IPS DF 19.7 (cell line): ENCODE data around the gene URM1.

ENCODE experiments used
- DNase-seq: peaks from one replicate; pipeline ENCODE4 v3.0.0-alpha.2; 2013; ENCODE audit warnings: low read depth, low spot score

Gene URM1

DNA sequence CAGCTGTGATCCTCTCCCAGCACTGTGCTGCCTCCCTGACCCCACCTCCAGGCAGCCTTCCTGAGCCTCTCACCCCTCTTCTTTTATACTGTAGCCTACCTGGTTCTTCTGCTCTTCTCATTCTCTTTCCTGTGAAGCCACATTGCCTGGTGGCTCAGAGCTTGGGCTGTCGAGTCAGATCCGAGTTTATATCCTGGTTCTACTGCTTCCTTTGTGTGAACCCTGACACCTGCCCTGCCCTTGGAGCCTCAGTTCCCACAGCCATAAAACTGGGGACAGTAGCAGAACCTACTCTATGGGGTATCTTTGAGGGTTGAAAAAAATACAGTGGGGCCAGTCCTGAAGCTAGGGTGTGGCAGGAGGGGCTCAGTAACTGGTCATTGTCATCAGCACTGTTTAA, 22.0 kb upstream of the URM1 start:
- no peak for DNase-seq

DNA sequence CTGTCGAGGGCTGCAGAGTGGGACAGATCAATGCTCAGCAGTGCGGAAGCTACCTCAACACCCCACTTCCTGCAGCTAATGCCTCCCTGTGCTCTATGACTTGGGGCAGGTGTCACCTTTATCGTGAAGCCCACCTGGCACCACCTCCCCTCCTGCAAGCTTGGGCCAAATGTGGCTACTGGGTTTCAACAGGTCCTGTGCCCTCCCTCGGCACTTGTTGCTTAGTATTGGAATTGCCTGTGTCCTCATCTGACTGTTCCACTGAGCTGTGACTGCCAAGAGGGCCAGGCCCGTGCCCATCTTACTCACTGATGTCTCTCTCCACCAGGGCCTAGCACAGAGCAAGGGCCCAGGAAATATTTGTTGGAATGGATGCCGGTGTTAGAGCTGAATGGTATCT, 21.4 kb upstream of the URM1 start:
- no peak for DNase-seq

DNA sequence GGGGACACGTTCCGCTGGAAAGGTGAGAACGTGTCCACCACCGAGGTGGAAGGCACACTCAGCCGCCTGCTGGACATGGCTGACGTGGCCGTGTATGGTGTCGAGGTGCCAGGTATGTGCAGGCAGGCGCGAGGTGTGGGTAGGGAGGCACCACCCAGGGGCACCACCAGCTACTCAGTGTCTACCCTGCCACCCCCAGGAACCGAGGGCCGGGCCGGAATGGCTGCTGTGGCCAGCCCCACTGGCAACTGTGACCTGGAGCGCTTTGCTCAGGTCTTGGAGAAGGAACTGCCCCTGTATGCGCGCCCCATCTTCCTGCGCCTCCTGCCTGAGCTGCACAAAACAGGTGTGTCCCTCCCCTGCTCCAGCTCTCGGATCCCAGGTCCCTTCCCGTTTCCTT, 15.7 kb upstream of the URM1 start:
- no peak for DNase-seq

DNA sequence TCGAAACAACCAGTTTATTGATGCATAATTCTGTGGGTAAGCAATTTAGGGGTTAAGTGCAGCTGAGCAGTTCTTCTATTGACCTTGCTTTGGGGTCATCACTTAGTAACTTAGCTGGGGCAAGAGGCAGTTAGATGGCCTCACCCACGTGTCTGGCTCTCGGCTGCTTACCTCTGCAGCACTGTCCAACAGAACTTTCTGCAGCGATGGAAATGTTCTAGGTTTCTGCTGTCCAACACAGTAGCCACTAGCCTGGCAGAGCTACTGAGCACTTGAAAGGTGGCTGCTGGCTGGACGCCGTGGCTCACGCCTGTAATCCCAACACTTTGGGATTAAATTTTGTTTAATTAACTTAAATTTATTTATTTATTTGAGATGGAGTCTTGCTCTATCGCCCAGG, 13.1 kb upstream of the URM1 start:
- DNase-seq, result no peak

DNA sequence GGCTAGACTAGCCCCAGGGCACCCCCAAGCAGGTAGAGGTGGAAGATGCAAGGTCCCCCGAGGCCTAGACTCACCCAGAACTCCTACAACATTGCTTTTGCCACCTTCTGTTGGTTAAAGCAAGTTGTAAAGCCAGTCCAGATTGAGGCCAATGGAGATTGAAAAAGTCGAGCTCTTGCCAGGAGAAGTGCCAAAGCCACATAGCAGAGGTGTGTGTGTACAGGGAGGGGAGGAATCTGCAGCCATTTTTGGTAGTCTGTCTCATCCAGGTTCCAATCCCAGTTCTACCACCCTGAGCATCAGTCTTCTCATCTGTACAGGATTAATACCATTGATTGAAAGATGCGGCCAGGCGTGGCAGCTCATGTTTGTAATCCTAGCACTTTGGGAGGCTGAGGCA, 12.3 kb upstream of the URM1 start:
- DNase-seq, result no peak

DNA sequence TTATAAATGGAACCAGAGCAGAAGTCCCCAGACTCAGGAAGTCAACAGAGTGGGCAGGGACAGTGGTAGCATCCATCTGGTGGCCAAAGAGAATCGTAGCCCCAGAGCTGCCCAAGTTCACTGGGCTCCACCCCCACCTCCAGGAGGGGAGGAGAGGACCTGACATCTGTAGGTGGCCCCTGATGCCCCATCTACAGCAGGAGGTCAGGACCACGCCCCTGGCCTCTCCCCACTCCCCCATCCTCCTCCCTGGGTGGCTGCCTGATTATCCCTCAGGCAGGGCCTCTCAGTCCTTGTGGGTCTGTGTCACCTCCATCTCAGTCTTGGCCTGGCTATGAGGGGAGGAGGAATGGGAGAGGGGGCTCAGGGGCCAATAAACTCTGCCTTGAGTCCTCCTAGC, 10.3 kb upstream of the URM1 start:
- DNase-seq, result no peak

DNA sequence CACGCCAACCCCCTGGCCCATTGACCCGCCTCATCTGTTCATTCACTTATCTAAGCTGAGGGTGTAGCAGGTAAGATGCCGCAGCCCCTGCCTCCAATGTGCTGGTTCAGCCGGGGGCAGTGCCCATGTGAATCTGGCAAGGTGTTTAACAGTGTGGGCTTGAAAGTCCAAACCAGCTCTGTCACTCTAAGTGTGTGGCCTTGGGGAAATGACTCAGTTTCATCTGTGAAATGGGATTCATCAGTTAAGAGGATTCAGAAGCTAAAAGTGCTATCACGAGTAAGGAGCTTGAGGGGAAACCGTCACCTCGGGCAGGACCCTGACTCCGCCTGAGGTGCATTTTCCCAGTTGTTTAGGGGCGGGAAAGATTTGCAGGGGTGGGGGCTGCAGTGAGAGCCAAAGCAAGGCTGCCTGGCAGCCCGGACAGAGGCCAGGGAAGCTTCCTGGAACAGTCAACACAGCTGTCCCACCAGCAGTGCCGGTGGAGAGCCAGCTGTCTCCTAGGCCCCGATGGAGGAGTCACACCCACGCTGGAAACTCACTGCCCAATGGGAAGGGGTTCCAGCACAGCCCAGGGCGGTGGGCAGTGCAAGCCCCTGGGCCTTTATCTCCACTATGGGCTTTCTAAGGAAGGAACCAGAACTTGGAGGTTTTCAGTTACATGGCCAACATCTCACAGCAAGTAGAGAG, 9.7 kb upstream of the URM1 start:
- DNase-seq, result no peak

DNA sequence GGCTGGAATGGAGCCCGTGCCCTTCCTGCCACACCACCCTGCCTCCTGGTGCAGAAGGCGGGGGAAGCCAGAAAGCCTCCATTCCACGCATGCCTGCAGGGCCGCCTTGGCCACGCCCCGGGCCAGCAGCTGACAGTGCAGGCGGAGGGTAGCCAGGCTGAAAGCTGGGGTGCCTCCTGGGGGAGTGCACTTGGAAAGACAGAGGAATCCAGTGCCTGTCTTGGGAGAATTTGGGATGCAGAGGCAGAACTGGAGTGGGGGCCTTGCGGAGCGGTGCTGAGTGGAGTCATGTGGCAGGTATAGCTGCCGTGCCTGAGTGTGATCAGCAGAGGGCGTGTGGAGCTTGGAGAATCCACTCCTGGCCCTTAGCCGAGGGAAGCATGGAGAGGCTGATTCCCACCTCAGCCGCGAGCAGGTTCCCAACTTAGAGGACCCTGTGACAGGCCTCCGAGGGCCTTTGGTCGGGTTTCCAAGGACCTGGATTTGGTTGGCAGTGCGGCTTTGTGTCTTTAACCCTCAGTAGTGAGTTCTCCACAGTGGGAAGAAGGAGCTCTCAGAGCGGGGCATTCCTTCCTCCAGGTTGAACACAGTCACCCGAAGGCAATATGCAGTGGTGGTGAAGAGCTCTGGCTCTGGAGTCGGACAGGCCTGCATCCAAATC, 9.1 kb upstream of the URM1 start:
- no peak for DNase-seq

DNA sequence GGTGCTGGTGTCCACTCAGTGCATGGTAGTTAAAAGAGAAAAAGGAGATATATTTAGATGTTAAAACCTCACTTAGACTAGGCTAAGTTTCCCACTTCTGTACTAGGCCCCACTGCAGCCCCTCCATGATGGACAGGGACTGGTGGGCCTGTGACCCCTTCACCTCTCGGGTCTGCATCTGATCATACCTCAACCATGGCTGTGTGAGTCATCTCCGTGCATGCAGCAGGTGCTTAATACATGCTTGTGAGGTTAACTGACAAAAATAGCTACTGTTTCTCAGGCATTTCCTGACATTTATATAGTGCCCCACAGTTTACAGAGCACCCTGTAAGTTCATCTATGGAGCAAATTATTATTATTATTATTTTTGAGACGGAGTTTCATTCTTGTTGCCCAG, 8.4 kb upstream of the URM1 start:
- no peak for DNase-seq

DNA sequence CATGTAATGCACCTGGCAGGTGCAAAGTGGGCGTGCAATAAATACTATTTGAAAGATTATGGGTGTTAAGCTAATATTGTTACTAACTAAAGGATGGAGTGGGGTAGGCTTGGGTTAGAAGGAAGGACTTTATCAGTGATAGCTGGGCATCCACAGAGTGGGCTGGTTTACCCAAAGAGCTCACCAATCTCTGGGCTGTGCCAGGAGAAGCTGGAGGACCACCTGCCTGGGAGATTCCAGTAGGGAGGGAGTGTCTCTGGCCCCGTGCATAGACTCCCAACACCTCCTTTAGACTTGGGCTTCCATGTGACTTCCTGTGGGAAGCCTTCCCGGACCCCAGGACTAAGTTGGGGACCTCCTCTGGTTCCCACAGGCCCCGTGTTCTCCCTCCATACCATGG, 5.6 kb upstream of the URM1 start:
- no peak for DNase-seq

DNA sequence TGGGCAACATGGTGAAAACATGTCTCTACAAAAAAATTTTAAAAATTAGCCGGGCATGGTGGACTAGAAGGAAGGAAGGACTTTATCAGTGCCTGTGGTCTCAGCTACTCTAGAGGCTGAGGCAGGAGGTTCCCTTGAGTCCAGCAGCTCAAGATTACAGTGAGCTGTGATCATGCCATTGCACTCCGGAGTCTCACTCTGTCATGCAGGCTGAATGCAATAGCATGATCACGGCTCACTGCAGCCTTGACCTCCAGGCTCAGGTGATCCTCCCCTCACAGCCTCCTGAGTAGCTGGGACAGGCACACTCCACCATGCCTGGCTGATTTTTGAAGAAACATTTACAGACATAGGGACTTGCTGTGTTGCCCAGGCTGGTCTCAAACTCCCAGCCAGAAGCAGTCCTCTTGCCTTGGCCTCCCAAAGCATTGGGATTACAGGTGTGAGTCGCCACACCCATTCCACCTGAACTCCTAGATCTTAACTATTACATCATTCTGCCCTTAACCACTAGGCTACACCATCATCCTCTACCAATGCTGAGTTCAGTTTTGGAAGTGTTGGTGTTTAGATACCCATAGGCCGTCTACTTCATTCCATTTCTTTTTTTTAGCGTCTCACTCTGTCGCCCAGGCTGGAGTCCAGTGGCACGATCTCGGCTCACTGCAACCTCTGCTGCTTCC, 2.0 kb upstream of the URM1 start:
- DNase-seq, result no peak

DNA sequence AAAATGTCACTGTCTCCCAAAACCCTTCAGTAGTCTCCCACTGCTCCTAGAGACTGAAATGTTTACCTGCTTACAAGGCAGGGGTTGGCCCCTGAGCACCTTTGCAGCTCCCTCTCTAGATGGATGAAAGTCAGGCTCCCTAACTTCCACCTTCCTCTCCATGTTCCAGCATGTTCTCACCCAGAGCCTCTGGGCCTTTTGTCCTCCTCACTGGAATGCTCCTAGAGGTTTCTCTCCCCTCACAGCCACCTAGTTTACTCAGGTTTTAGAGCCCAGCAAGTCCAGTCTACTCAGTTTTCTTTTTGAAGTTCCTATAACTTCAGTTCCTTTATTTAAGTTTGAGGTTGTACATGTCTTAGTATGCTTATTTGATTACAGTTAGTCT, 815 bp upstream of the URM1 start:
- no peak for DNase-seq

DNA sequence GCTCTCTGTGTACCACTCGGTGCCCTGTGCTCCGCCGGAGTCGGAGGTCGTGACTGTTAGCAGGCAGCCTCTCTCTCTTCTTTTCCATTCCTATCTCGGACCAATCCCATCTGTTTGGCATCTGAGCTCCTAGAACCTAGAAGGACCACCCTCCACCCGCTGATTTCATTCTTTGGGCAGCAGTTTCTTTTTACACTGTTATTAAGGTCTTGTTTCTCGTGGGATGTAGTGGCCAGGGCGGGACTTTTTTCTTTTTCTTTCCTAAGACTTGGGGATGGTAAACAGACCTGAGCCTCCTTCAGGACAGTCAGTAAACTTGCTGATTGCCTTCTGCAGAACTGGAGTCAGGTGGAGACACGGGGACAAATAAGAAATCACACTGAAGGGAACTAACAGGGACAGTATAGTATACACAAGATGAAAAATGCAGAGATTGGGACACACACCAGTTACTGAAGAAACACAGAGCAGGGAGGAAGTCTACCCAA, 500 bp downstream of the URM1 start:
- no peak for DNase-seq

DNA sequence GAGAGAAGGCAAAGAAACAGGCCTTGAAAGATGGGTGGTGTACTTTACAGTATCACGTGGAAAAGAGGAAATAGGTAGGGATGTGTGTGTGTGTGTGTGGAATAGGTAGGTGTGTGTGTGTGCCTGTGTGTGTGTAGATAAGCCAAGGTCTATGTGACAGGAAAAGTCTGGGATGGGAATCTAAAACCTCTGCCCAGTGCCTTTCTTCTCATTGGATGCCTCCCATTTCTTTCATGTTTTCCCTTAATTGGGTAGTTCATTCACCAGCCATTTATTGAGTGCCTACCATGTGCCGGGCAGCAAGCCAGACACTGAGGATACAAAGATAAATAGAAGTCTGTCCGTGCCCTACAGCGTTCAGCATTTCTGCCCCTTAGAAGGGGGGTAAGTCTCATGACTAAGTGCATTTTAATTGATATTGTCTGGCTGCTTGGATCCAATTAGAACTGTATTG, 1.0 kb downstream of the URM1 start:
- DNase-seq, result no peak

DNA sequence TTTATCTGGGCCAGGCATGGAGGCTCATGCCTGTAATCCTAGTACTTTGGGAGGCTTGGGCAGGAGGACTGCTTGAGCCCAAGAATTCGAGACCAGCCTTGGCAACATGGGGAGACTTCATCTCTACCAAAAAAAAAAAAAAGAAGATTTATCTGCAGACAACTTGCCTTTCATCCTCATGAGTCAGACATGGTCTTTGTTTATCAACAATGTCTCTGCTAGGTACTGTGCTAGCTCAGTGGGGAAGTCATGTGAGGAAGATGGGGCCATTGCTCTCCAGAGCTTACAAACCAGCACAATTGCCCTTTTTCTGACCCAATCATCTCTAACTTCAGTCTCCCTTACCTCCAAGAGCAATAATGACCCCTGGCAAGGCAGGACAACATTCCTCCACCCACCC, 1.6 kb downstream of the URM1 start:
- no peak for DNase-seq

DNA sequence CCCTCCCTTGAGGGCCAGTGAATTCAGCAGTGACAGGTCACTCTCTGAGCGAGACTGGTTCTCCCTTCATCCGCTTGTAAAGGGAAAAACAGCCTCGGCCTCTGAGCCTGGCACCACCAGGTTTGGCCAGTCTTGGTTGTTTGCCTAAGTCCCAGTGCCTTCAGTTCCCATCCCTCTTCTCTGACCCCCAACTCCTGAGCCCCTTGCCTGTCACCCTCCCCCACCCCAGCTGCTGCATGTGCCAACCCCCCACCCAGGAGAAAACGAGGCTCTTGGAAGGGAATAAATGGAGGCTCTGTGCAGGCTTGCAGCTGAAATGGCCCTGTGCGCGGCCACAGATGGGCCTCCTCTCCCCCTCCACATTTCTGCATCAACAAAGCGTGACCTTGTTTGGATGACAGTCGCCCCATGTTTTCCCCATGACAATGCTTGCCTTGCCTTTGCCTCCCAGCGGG, 3.1 kb downstream of the URM1 start:
- no peak for DNase-seq

DNA sequence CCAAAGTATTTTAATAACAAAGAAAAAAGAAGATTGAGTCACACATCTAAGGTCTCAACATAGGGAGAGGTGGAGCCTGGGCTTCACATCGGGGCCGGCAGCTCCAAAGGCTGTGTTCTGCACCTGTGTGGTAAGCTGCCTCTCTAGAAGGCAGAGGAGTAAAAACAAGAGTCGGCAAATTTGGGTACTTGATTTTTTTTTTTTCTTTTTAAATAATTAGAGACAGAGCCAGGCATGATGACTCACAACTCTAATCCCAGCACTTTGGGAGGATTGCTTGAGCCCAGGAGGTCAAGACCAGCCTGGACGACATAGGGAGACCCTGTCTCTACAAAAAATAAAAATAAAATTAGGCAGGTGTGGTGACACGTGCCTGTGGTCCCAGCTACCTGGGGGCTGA, 4.7 kb downstream of the URM1 start:
- no peak for DNase-seq

DNA sequence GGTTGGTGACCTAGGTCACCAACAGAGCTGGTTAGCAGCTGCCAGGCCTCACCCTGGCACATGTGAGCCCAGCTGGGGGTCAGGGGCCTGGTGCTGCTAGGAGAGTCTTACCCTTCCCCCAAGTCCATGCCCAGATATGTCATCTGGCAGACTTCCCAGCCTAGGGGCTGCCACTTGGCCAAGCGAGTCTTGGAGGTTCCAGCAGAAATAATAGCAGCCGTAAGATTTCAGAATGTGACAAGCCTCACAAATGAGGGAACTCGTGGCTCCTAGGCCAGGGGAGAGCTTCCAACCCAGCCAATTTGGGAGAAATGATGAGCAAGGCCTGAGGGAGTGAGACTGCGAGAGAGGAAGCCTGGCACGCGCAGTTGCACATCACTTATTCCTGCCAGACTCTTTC, 11.1 kb downstream of the URM1 start:
- no peak for DNase-seq

DNA sequence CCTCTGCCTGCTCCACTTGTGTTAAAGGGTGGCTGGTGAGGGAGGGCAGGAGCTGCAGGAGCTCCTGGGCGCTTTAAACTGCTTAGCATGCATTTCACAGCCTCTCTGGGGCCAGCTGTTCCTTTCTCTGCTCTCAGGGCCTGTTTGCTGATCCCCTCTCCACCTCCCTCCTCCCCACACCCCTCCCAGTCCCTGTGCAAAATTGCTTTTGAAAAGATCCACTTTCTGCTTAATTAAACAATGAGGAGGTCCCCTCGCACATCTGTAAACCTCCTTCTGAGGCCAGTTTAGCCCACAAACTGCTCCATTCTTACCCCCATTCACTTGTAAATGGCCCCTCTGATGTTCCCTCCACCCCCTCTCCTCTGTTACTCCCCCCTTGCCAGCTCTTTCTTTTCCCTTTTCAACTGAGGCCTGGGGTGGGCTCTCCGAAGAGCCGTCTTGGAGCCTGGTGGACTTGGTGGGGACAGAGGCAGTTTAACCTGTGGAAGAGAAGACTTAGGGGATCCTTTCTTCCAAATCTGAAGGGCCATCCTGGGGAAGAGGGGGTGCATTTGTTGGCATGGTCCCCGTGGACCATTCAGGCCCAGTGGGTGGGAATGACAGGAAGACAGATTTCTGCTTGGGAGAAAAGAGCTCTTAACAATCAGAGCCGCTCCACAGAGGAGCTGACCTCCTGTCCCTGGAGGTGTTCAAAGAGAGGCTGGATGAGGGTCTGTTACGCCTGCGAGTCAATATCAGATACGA, 12.0 kb downstream of the URM1 start:
- DNase-seq, result peak; percentile 94

DNA sequence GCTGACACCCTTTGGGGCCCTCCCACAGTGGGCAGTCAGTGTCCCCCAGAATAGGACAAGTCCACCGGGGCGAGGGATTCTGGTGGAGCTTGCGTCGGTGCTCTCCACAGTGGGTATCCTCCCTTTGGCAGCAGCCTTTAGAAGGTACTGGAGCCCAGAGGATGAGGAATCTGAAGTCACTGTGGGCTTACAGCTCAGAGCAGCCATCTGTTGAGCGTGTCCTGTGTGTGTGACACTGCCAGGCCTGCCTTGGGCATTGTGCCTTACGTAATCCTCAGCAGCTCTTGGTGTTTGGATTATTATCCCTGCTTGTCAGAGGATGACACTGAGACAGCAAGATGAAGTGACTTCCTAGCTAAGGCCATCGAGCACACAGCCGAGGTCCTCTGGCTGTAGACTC, 12.6 kb downstream of the URM1 start:
- DNase-seq, result no peak

DNA sequence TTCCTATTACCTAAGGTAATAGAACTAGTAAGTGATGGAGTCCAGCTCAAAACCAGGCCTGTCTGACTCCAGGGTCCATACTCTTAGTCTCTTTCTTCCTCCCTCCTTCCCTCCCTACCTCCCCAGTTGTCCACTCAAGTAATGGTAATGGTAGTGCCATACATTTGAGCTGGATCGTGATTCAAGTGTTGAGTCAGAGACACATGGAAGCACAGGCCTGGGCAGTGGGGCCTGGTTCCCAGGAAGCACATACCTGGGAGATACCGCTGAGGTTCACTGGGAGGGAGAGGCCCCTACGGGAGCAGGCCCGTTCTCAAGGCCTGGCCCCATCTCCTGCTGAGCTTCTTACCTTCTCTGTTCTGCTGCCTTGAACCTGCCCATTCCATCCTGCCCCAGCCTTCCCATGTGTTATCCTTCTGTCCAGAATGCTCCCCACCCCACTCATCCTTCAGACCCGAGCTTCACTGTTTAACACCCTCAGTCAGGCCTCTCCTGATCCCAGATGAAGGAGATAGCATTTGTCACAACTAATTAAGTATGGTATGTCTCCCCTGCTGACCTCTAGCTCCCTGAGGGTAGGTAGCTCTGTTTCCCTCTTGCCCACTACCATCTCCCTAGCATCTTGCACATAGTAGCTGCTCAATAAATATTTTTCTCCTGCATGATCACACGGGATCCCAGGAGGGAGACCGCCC, 13.8 kb downstream of the URM1 start:
- DNase-seq, result no peak
